ENCODE data around the gene GPBP1. TPM values are rescaled to one million over a fixed set of nuclear protein-coding genes. Genes with fewer than 3 reads are reported as not detected.
A peak's percentile ranks its signal among the peaks of the same experiment; 100 is the strongest.

Gene GPBP1
- total and polyA plus RNA-seq, 2 experiments from 2014 or later, result 105 to 109 TPM

GRCh38 chr5:57157666-57158065, 16.2 kb upstream of the GPBP1 start (continued):
- TF ChIP-seq CTCF (conservative IDR thresholded peaks at IDR 0.05; ENCODE audit: low read depth in 2 of 2) (no peak), NANOG (IDR thresholded peaks at IDR 0.05; ENCODE audit: borderline replicate concordance) (no peak), ETS1 (IDR thresholded peaks at IDR 0.05) (no peak)

GRCh38 chr5:57163553-57164006, 10.3 kb upstream of the GPBP1 start:
- Histone ChIP-seq H3K4me1 (ENCODE audit: insufficient read depth) (no peaks in the 10 kb centered on the region), H3K79me2 (replicated peaks; ENCODE audit: insufficient read depth) (no peaks in the 10 kb centered on the region), H2AFZ (0 out of 2 replicates have a peak overlapping the region, but pooled peaks have one; percentile 69), H3K4me3 (no peak overlapping the region), H3K4me2 (no peak overlapping the region), H3K36me3 (ENCODE audit: insufficient read depth) (no peaks in the 10 kb centered on the region), H3F3A (replicated peaks; ENCODE audit: low read depth) (no peaks in the 10 kb centered on the region), H4K20me1 (replicated peaks; ENCODE audit: insufficient read depth) (no peaks in the 10 kb centered on the region), H3K9me2 (ENCODE audit: insufficient read depth) (no peaks in the 10 kb centered on the region), H3K27me3 (ENCODE audit: insufficient read depth) (no peaks in the 10 kb centered on the region), H3K27ac (ENCODE audit: low read depth) (no peak overlapping the region)
- no peak for ATAC-seq
- Mint-ChIP-seq H3K27ac (no peak overlapping the region), H3K4me1 (no peaks in the 10 kb centered on the region), H3K27me3 (ENCODE audit: insufficient read depth, low read depth, poor library complexity) (peaks cover 1% of the 10 kb centered on the region), H3K36me3 (ENCODE audit: low read depth) (no peaks in the 10 kb centered on the region), H3K4me3 (no peak overlapping the region), H3K9me3 (peaks cover 2% of the 10 kb centered on the region; the same call in 1 of the 3 replicates)
- no peak for DNase-seq (ENCODE audit: low spot score)
- TF ChIP-seq ZNF462 (CRISPR knock-in tag; IDR thresholded peaks at IDR 0.05), result no peak
- TF ChIP-seq POLR2AphosphoS5 (IDR thresholded peaks at IDR 0.05; ENCODE audit: low read depth), result no peak
- no peak for TF ChIP-seq CREB1 (CRISPR knock-in tag; IDR thresholded peaks at IDR 0.05; ENCODE audit: low read depth)
- TF ChIP-seq STAT1 (IDR thresholded peaks at IDR 0.05; ENCODE audit: unreplicated experiment), result no peak
- TF ChIP-seq ZNF114 (CRISPR knock-in tag; IDR thresholded peaks at IDR 0.05), result no peak
- no peak for TF ChIP-seq ETS1 (IDR thresholded peaks at IDR 0.05)
- no peak for TF ChIP-seq ZNF331 (CRISPR knock-in tag; IDR thresholded peaks at IDR 0.05; ENCODE audit: low read depth)
- no peak for TF ChIP-seq EZH2phosphoT487 (IDR thresholded peaks at IDR 0.05; ENCODE audit: unreplicated experiment)
- no peak for TF ChIP-seq NANOG (IDR thresholded peaks at IDR 0.05; ENCODE audit: borderline replicate concordance)
- no peak for TF ChIP-seq EZH2 (IDR thresholded peaks at IDR 0.05; ENCODE audit: low read depth, unreplicated experiment)

All from GM23338 (cell line).